K562 (cell line): ENCODE measurements around the gene TUBB1. TPM values are rescaled to one million over a fixed set of nuclear protein-coding genes. Genes with fewer than 3 reads are reported as not detected.

Source experiments
- ATF1 ChIP-seq, 2 experiments: fragments of 450-650 bp in 1 of 2; IDR thresholded peaks; 2 replicates each; pipeline ENCODE4 v1.6.1; 2016; ENCODE audit warnings: missing compliant biosample characterization in 1 of 2, missing genetic modification characterization in 1 of 2
- BCOR ChIP-seq: fragments of 450-650 bp; IDR thresholded peaks from 2 replicates; pipeline ENCODE4 v1.6.1; 2016
- CGGBP1 ChIP-seq: fragments of 250-450 bp; sonication (Bioruptor Pico); IDR thresholded peaks from 2 replicates; pipeline ENCODE4 v1.9.0; 2021; ENCODE audit warnings: mild to moderate bottlenecking
- DIDO1 ChIP-seq: fragments of 450-650 bp; IDR thresholded peaks from 2 replicates; pipeline ENCODE4 v1.6.1; 2016; ENCODE audit warnings: low read depth, missing biosample characterization, missing genetic modification characterization
- HINFP ChIP-seq: fragments of 450-650 bp; conservative IDR thresholded peaks from 2 replicates; pipeline ENCODE4 v1.6.1; 2016; ENCODE audit warnings: missing genetic modification characterization, low read depth, mild to moderate bottlenecking, control low read depth, missing compliant biosample characterization
- HNRNPLL ChIP-seq: fragments of 200-400 bp; formaldehyde crosslinking; IDR thresholded peaks from 2 replicates; pipeline ENCODE4 v1.6.1; 2017; ENCODE audit warnings: low read length, low read depth, mild to moderate bottlenecking; ENCODE audit not compliant: poor library complexity, severe bottlenecking
- IRF2 ChIP-seq: sonication (generic); formaldehyde crosslinking; IDR thresholded peaks from 2 replicates; pipeline ENCODE4 v1.8.1; 2022; ENCODE audit warnings: mild to moderate bottlenecking, missing genetic modification reagents
- KLF6 ChIP-seq: fragments of 250-450 bp; sonication (Bioruptor Pico); IDR thresholded peaks from 2 replicates; pipeline ENCODE4 v1.4.0; 2020; ENCODE audit warnings: mild to moderate bottlenecking, moderate library complexity, borderline replicate concordance
- NCOA4 ChIP-seq: fragments of 450-650 bp; IDR thresholded peaks from 2 replicates; pipeline ENCODE4 v1.6.1; 2018; ENCODE audit warnings: mild to moderate bottlenecking; ENCODE audit not compliant: partially characterized antibody
- RBFOX2 ChIP-seq: fragments of 200-400 bp; formaldehyde crosslinking; IDR thresholded peaks from 2 replicates; pipeline ENCODE4 v1.6.1; 2017; ENCODE audit warnings: low read depth, mild to moderate bottlenecking, low read length, moderate library complexity
- SMAD1 ChIP-seq: fragments of 150-350 bp; IDR thresholded peaks from 2 replicates; pipeline ENCODE4 v1.6.1; 2014; ENCODE audit warnings: low read length, low read depth; ENCODE audit not compliant: partially characterized antibody
- SMAD4 ChIP-seq: fragments of 250-450 bp; sonication (Bioruptor Pico); conservative IDR thresholded peaks from 2 replicates; pipeline ENCODE4 v1.8.0; 2021; ENCODE audit warnings: inconsistent platforms, mild to moderate bottlenecking, moderate library complexity
- TCF7L2 ChIP-seq: fragments of 150-350 bp; IDR thresholded peaks from 2 replicates; pipeline ENCODE4 v1.6.1; 2016; ENCODE audit warnings: low read depth, mild to moderate bottlenecking, low read length, moderate library complexity
- THRAP3 ChIP-seq: fragments of 450-650 bp; IDR thresholded peaks from 2 replicates; pipeline ENCODE4 v1.6.1; 2016; ENCODE audit warnings: mild to moderate bottlenecking, inconsistent platforms, borderline replicate concordance
- XRCC3 ChIP-seq: fragments of 450-650 bp; IDR thresholded peaks from 2 replicates; pipeline ENCODE4 v1.6.1; 2017; ENCODE audit warnings: mild to moderate bottlenecking, moderate library complexity
- ZBTB11 ChIP-seq, 3 experiments: fragments of 200-800 bp in 1 of 3; fragments of 250-450 bp in 1 of 3; fragments of 450-650 bp in 1 of 3; sonication (Bioruptor Pico) in 1 of 3; sonication (Bioruptor generic) in 1 of 3; formaldehyde crosslinking in 1 of 3; IDR thresholded peaks; 2 replicates each; pipeline versions ENCODE4 v1.6.1 to v1.8.0; 2016 to 2022; ENCODE audit warnings: mild to moderate bottlenecking in 2 of 3, missing genetic modification characterization in 2 of 3, missing compliant biosample characterization in 1 of 3, moderate library complexity in 1 of 3
- ZKSCAN1 ChIP-seq: fragments of 150-350 bp; IDR thresholded peaks from 2 replicates; pipeline ENCODE4 v1.6.1; 2016; ENCODE audit warnings: low read depth, low read length
- ZNF3 ChIP-seq: fragments of 250-450 bp; sonication (Bioruptor Pico); IDR thresholded peaks from 2 replicates; pipeline ENCODE4 v1.5.0; 2021; ENCODE audit warnings: mild to moderate bottlenecking, moderate library complexity
- ZNF740 ChIP-seq, 3 experiments: fragments of 200-800 bp in 1 of 3; sonication (Bioruptor generic) in 1 of 3; sonication (generic) in 1 of 3; formaldehyde crosslinking in 1 of 3; IDR thresholded peaks; 2 replicates each; pipeline versions ENCODE4 v1.6.1 to v1.8.0; 2016 to 2022; ENCODE audit warnings: mild to moderate bottlenecking in 2 of 3, missing compliant biosample characterization in 2 of 3, missing genetic modification characterization in 2 of 3, missing genetic modification reagents in 1 of 3
- ZNF76 ChIP-seq: fragments of 250-450 bp; sonication (Bioruptor Pico); IDR thresholded peaks from 2 replicates; pipeline ENCODE4 v1.4.0; 2020; ENCODE audit warnings: mild to moderate bottlenecking, moderate library complexity, borderline replicate concordance
- polyA plus RNA-seq, 8 experiments: library from polyadenylated mRNA; depleted of rRNA in 4 of 8; stranded (reverse) in 5 of 8; unstranded in 3 of 8; fragments of >200 nt; fragmentation: Nextera tagmentation in 2 of 8; fragmentation: Illumina TruSeq in 1 of 8; extraction: Ambion mirVana in 2 of 8; extraction: Trizol in 1 of 8; gene quantifications; 2 replicates each; pipeline versions ENCODE4 v1.2.1 to v1.2.3, GENCODE V29; 2011 to 2014; ENCODE audit warnings: inconsistent platforms in 1 of 8, missing spikeins in 1 of 8
- total RNA-seq, 7 experiments: library from RNA; depleted of rRNA in 6 of 7; stranded (reverse); fragments of >200 nt in 6 of 7; fragmentation: Illumina TruSeq in 2 of 7; extraction: Trizol in 2 of 7; gene quantifications; 2 replicates each; pipeline versions ENCODE4 v1.2.1 to v1.2.3, GENCODE V29; 2011 to 2021; ENCODE audit warnings: low replicate concordance in 1 of 7

Gene TUBB1
- total and polyA plus RNA-seq, 9 of the 15 experiments (the other 6 are each of a cell fraction or from before 2014, with no cell fraction given): 1.5 to 3.9 (median 2.4) TPM

DNA sequence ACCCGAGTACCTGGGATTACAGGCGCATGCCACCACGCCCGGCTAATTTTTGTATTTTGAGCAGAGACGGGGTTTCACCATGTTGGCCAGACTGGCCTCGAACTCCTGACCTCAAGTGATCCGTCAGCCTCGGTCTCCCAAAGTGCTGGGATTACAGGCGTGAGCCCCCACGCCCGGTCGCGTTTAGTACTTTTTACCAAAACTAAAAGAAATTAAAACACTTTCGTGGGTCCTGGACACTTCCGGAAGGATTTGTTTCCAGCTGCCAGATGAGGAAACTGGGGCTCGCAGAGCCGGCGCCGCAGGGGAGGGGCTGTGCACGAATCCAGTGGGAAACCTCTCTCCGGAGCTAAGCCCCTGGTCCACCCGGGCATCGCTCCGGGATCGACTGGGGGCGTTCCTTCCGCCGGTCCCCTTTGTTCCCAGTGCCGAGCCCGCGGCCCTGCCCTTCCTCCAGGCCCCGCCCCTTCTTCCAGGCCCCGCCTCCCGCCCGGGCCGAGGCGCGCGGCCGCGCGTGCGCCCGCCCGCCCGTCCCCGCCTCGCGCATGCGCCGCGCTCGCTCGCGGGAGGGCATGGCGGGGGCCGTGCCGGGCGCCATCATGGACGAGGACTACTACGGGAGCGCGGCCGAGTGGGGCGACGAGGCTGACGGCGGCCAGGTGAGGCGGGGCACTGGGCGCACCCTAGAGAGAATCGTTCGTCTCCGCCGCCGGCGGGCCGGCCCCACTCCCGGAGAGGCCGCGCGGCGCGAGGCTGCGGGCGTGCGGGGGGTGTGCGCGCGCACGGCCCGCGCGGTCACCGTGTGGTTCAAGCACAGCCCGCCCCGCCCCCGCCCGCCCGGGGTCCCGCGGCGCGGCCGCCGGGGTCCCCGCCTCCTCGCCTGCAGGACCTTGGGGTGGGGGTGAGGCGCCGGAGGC, 38.3 kb upstream of the TUBB1 start, which contains the start of gene NELFCD (continued):
- peak; percentile 77 for TF ChIP-seq ZNF740 (CRISPR knock-in tag; IDR thresholded peaks at IDR 0.05)
- peak in 1 of 2 experiments; percentile 70; a peak in 1 of 4 replicates for TF ChIP-seq ZNF740 (tag; IDR thresholded peaks at IDR 0.05)
- TF ChIP-seq ATF1 (CRISPR knock-in tag; IDR thresholded peaks at IDR 0.05): no peak
- no peak for TF ChIP-seq ATF1 (tag; IDR thresholded peaks at IDR 0.05)
- TF ChIP-seq XRCC3: no peak
- no peak for TF ChIP-seq KLF6 (CRISPR knock-in tag)
- TF ChIP-seq HINFP (tag): no peak
- TF ChIP-seq DIDO1 (tag): no peak
- TF ChIP-seq TCF7L2: peak; percentile 67
- no peak for TF ChIP-seq IRF2 (CRISPR knock-in tag)
- no peak for TF ChIP-seq NCOA4
- peak; percentile 35; the same call in 1 of the 2 replicates for TF ChIP-seq SMAD4 (CRISPR knock-in tag)
- TF ChIP-seq HNRNPLL: no peak
- TF ChIP-seq ZNF76 (CRISPR knock-in tag): no peak
- peak; percentile 82 for TF ChIP-seq RBFOX2
- peak; percentile 18 for TF ChIP-seq SMAD1
- TF ChIP-seq THRAP3: no peak
- TF ChIP-seq ZBTB11 (CRISPR knock-in tag; IDR thresholded peaks at IDR 0.05): peak in 2 of 3 experiments; percentile 8 to 77; a peak in 3 of 6 replicates
- no peak for TF ChIP-seq CGGBP1 (CRISPR knock-in tag)
- no peak for TF ChIP-seq ZKSCAN1
- peak; percentile 65; the same call in 1 of the 2 replicates for TF ChIP-seq BCOR
- TF ChIP-seq ZNF3 (CRISPR knock-in tag): no peak
